ENCODE data around the gene PLCG2.
"Not testable (repeated sequence)": the region's sequence is repeated elsewhere in the genome, so short reads cannot be mapped to it uniquely, and the experiment has no call there.

PLCG2 gene

GRCh38 chr16:82004601-82005000 is 225.5 kb downstream of the PLCG2 start:
- DNase-seq (ENCODE audit: low read depth): no peak

- DNase-seq (ENCODE audit: low read depth): no peak
Measured at GRCh38 chr16:82005027-82005830, 226.1 kb downstream of the PLCG2 start.

- no peak for DNase-seq (ENCODE audit: low read depth)
Measured at GRCh38 chr16:82006036-82006435, 226.9 kb downstream of the PLCG2 start.

- no peak for DNase-seq (ENCODE audit: low read depth)
Measured at GRCh38 chr16:82007189-82007588, 228.1 kb downstream of the PLCG2 start.

GRCh38 chr16:82008957-82009592 is 230.0 kb downstream of the PLCG2 start:
- no peak for DNase-seq (ENCODE audit: low read depth)

GRCh38 chr16:82009789-82010188 is 230.7 kb downstream of the PLCG2 start:
- not testable (repeated sequence) for DNase-seq (ENCODE audit: low read depth)

- no peak for DNase-seq (ENCODE audit: low read depth)
Measured at GRCh38 chr16:82010649-82011048, 231.6 kb downstream of the PLCG2 start.

GRCh38 chr16:82011199-82011641 is 232.1 kb downstream of the PLCG2 start, which contains the start of gene SDR42E1:
TSS of gene SDR42E1 (minus strand) at chr16:82011470. CDS start at chr16:82000858, 10,612 bp downstream.
- no peak for DNase-seq (ENCODE audit: low read depth)
